NCI-H2081 (cell line): ENCODE measurements around the gene PLPP1.
A peak's percentile ranks its signal among the peaks of the same experiment; 100 is the strongest.
"Not testable (repeated sequence)": the region's sequence is repeated elsewhere in the genome, so short reads cannot be mapped to it uniquely, and the experiment has no call there.

Experiments used
- DNase-seq, 2 experiments: peaks; one replicate each; lab custom pipeline; 2025; lab: John Stamatoyannopoulos, UW

The PLPP1 gene

GRCh38 chr5:55503917-55504316 lies 30.8 kb downstream of the PLPP1 start:
- not testable (repeated sequence) for DNase-seq

GRCh38 chr5:55502759-55503158 lies 32.0 kb downstream of the PLPP1 start:
- no peak for DNase-seq

- DNase-seq: no peak
These were observed 36.3 kb downstream of the PLPP1 start for GRCh38 chr5:55498457-55498856.

- DNase-seq: no peak
These were observed 37.1 kb downstream of the PLPP1 start for GRCh38 chr5:55497712-55498111.

GRCh38 chr5:55495216-55495615 lies 39.5 kb downstream of the PLPP1 start:
- no peak for DNase-seq

- no peak for DNase-seq
These were observed 42.3 kb downstream of the PLPP1 start for GRCh38 chr5:55492449-55492848.

GRCh38 chr5:55485073-55485472 lies 49.7 kb downstream of the PLPP1 start:
- no peak for DNase-seq

GRCh38 chr5:55484531-55484930 lies 50.2 kb downstream of the PLPP1 start:
- DNase-seq: no peak

- no peak for DNase-seq
These were observed 50.9 kb downstream of the PLPP1 start for GRCh38 chr5:55483885-55484284.

- no peak for DNase-seq
These were observed 53.4 kb downstream of the PLPP1 start for GRCh38 chr5:55481293-55481855.

- DNase-seq: no peak
These were observed 54.0 kb downstream of the PLPP1 start for GRCh38 chr5:55480781-55481180.

GRCh38 chr5:55472642-55473041 lies 62.1 kb downstream of the PLPP1 start:
- no peak for DNase-seq

- no peak for DNase-seq
These were observed 63.3 kb downstream of the PLPP1 start for GRCh38 chr5:55471468-55471867.

GRCh38 chr5:55470282-55470681 lies 64.5 kb downstream of the PLPP1 start:
- no peak for DNase-seq

GRCh38 chr5:55469839-55470238 lies 64.9 kb downstream of the PLPP1 start:
- no peak for DNase-seq

- peak in 1 of 2 experiments; percentile 27 for DNase-seq
These were observed 66.8 kb downstream of the PLPP1 start for GRCh38 chr5:55467862-55468551.

GRCh38 chr5:55463613-55464012 lies 71.2 kb downstream of the PLPP1 start:
- DNase-seq: no peak

- no peak for DNase-seq
These were observed 75.2 kb downstream of the PLPP1 start for GRCh38 chr5:55459572-55459971.

- DNase-seq: no peak
These were observed 78.4 kb downstream of the PLPP1 start for GRCh38 chr5:55456216-55456895.

GRCh38 chr5:55454282-55454681 lies 80.5 kb downstream of the PLPP1 start:
- DNase-seq: no peak

GRCh38 chr5:55453211-55453610 lies 81.6 kb downstream of the PLPP1 start:
- DNase-seq: no peak

- DNase-seq: no peak
These were observed 82.8 kb downstream of the PLPP1 start for GRCh38 chr5:55451976-55452375.

- no peak for DNase-seq
These were observed 84.6 kb downstream of the PLPP1 start for GRCh38 chr5:55450050-55450765.
